ENCODE data around the gene TRIM10. TPM values are rescaled to one million over a fixed set of nuclear protein-coding genes. Genes with fewer than 3 reads are reported as not detected.
"Not testable (repeated sequence)": the region's sequence is repeated elsewhere in the genome, so short reads cannot be mapped to it uniquely, and the experiment has no call there.

The TRIM10 gene
- total and polyA plus RNA-seq, 3 donors from 2014 or later, result 0.17 to 0.25 TPM; not detected in 1

DNA sequence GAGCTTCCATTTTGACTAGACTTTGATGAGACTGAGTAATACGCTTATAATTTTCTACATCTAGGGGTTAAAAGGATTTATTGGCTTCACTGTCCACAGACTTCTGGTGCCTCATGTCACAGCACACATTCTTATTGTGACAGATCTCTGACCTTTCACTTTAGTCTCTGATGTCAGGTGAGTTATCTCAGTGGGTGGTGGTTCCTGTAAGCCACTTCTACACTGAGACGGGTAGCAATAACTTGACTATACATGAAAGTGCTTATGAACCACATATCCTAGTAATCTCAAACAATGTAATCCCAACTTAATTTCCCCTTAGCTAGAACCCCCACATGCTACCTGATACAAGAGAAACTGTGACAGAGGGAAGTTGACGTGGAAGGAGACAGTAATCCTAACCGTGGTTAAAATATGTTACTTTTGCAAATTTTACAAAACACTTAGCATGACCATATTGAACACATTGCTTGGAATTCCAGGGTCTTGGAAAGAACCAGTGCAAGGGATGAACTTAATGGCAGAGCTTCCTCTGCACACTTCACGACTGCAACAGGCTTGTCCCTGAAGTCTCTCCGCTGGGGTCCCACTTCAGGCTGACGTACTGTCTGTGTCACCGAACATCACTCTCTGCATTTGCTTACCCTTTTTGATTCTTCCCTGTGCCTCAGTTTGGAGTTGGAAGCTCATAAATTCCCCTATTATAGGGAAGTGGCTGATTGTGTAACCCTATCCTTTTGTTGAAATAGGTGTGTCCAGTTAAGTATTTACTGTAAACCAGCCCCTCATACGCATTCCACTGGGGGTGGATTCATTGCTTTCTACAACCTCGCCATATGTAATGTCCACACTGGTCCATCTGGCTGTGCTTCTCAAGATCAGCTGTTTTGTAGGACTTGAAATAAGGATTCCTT is 31.5 kb downstream of the TRIM10 start:
- no peaks in the 10 kb centered on the region for H3K36me3 ChIP-seq (ENCODE audit: low read depth, missing control alignments)
- H3K27me3 ChIP-seq, result no peaks in the 10 kb centered on the region
- H3K27ac ChIP-seq, result no peak overlapping the region
- TF ChIP-seq POLR2A (IDR thresholded peaks at IDR 0.05), result no peak
- TF ChIP-seq, protein P1, sequence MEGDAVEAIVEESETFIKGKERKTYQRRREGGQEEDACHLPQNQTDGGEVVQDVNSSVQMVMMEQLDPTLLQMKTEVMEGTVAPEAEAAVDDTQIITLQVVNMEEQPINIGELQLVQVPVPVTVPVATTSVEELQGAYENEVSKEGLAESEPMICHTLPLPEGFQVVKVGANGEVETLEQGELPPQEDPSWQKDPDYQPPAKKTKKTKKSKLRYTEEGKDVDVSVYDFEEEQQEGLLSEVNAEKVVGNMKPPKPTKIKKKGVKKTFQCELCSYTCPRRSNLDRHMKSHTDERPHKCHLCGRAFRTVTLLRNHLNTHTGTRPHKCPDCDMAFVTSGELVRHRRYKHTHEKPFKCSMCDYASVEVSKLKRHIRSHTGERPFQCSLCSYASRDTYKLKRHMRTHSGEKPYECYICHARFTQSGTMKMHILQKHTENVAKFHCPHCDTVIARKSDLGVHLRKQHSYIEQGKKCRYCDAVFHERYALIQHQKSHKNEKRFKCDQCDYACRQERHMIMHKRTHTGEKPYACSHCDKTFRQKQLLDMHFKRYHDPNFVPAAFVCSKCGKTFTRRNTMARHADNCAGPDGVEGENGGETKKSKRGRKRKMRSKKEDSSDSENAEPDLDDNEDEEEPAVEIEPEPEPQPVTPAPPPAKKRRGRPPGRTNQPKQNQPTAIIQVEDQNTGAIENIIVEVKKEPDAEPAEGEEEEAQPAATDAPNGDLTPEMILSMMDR (IDR thresholded peaks at IDR 0.05), result no peak
- H3K9me3 ChIP-seq, result no peaks in the 10 kb centered on the region
- 66 to 83% methylated on average over 10 of the region's 10 CpGs for WGBS, 2 donors
- H3K4me3 ChIP-seq, result no peak overlapping the region
- intact Hi-C loops (cut with DNase I; ENCODE audit: low total_unique reads), result no loop called here
- no peak for DNase-seq
- H3K4me1 ChIP-seq, result peaks cover 15% of the 10 kb centered on the region

DNA sequence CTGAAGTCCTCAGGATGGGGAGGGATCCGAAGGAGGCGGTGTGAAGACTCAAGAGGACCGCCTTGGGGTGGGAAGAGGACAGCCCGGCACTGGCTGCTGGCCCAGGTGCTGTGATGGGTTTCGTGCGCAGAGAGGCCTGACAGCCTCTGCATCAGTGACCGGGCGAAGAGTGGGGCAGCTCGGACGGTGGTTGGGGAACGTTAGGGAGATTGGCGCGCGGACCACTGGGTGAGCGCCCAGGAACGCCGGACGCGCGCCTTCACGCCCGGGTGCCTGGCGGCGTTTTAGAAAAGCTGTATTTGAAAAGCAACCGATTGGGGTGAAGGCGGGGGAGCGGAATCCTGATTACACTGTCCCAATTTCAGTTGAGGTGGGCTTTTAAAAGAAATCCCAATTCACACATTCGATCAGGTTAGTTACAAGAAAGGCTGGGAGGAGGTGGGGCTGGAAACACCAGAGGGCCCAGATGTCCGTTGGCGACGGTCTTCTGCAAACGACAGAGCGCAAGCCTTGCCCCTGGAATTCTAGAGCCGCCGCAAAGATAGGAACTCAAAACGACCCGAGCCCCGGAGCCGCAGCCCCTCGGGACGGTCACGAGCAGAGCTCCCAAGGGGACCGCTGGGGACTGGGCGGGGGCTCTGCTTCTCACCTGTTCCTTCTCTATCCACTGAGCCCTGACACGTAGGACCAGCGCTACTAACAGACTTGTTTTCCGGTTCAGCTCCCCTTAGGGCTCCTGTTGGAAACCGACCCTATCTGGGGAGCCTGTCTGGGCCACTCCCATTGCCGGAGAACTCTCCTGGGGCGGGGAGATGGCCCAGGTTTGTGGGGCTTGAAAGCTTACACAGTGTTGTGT is 33.5 kb downstream of the TRIM10 start:
- peak; percentile 32 for DNase-seq
- peak overlapping the region; percentile 23 to 51 for H3K4me3 ChIP-seq
- peaks cover 12% of the 10 kb centered on the region for H3K4me1 ChIP-seq
- no peaks in the 10 kb centered on the region for H3K27me3 ChIP-seq
- H3K9me3 ChIP-seq, result no peaks in the 10 kb centered on the region
- TF ChIP-seq POLR2A (IDR thresholded peaks at IDR 0.05), result no peak
- TF ChIP-seq, protein P1 (IDR thresholded peaks at IDR 0.05), result no peak
- intact Hi-C loops (cut with DNase I; ENCODE audit: low total_unique reads), result no loop called here
- 6 to 9% methylated on average over 50 of the region's 50 CpGs for WGBS, 2 donors
- H3K36me3 ChIP-seq (ENCODE audit: low read depth, missing control alignments), result no peaks in the 10 kb centered on the region
- no peak overlapping the region for H3K27ac ChIP-seq

DNA sequence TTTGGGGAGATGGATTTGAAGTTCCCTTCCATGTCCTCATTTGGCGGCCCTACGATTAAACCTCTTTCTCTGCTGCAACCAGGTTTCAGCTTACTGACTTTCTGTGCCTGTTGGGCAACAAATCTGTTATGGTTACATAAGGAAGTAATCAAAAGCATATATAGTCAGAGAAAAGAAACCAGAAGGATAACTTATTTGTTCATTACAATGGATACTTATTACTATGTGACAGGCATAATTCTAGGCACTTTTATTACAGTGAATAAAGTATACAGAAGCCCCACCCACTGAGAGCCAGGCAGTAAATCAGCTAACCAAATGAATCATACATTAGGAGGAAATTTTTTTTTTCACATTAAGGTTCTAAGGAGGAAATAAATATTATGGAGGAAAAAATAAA is 38.5 kb downstream of the TRIM10 start:
- Histone ChIP-seq H3K27me3 (no peaks in the 10 kb centered on the region), H3K27ac (no peak overlapping the region), H3K36me3 (ENCODE audit: low read depth, missing control alignments) (no peaks in the 10 kb centered on the region), H3K4me1 (no peaks in the 10 kb centered on the region), H3K9me3 (no peaks in the 10 kb centered on the region), H3K4me3 (no peak overlapping the region)
- no peak for TF ChIP-seq POLR2A (IDR thresholded peaks at IDR 0.05)
- TF ChIP-seq, protein P1 (IDR thresholded peaks at IDR 0.05), result no peak
- no peak for DNase-seq
- WGBS, 2 donors, result 39 to 62% methylated on average over 2 of the region's 2 CpGs
- intact Hi-C loops (cut with DNase I; ENCODE audit: low total_unique reads), result no loop called here

- 71 to 81% methylated on average over 10 of the region's 10 CpGs for WGBS, 2 donors
- Histone ChIP-seq H3K4me1 (no peaks in the 10 kb centered on the region), H3K27me3 (no peaks in the 10 kb centered on the region), H3K27ac (no peak overlapping the region), H3K36me3 (ENCODE audit: low read depth, missing control alignments) (no peaks in the 10 kb centered on the region), H3K4me3 (no peak overlapping the region), H3K9me3 (no peaks in the 10 kb centered on the region)
- intact Hi-C loops (cut with DNase I; ENCODE audit: low total_unique reads), result no loop called here
- no peak for DNase-seq
- TF ChIP-seq POLR2A (IDR thresholded peaks at IDR 0.05), result no peak
- TF ChIP-seq, protein P1 (IDR thresholded peaks at IDR 0.05), result no peak
These were observed 39.3 kb downstream of the TRIM10 start for GRCh38 chr6:30121446-30122366.

GRCh38 chr6:30118691-30119090 is 42.3 kb downstream of the TRIM10 start:
- intact Hi-C loops (cut with DNase I; ENCODE audit: low total_unique reads); DNase-seq; H3K4me1 ChIP-seq; H3K27ac ChIP-seq; H3K27me3 ChIP-seq; H3K36me3 ChIP-seq (ENCODE audit: low read depth, missing control alignments); H3K9me3 ChIP-seq; H3K4me3 ChIP-seq: not testable (repeated sequence)
- 89 to 95% methylated on average over 5 of the region's 5 CpGs for WGBS, 2 donors
